Prostate gland (tissue), 2 donors: ENCODE data around the gene OTUB2. TPM values are rescaled to one million over a fixed set of nuclear protein-coding genes. Genes with fewer than 3 reads are reported as not detected.
"Not testable (repeated sequence)": the region's sequence is repeated elsewhere in the genome, so short reads cannot be mapped to it uniquely, and the experiment has no call there.

Source experiments
- DNase-seq: peaks from one replicate; pipeline ENCODE4 v3.0.0-alpha.2; 2019; ENCODE audit warnings: low spot score
- H3K27ac ChIP-seq, 2 donors: fragments of 200-600 bp; sonication (generic); 2 replicates each; pipeline ENCODE4 v1.5.1; 2017 to 2019
- H3K27me3 ChIP-seq: fragments of 200-600 bp; sonication (generic); replicated peaks from 2 replicates; pipeline ENCODE4 v1.5.1; 2019; ENCODE audit not compliant: insufficient read depth
- H3K36me3 ChIP-seq, 2 donors: fragments of 200-600 bp; sonication (generic); 1 replicate in 1 of 2; 2 replicates in 1 of 2; pipeline versions ENCODE4 v1.5.1 to v1.8.1; 2017 to 2019
- H3K4me1 ChIP-seq: fragments of 200-600 bp; sonication (generic); replicated peaks from 2 replicates; pipeline ENCODE4 v1.5.1; 2019
- H3K4me3 ChIP-seq, 2 donors: fragments of 200-600 bp; sonication (generic); 2 replicates each; pipeline ENCODE4 v1.5.1; 2017 to 2019
- H3K9me3 ChIP-seq: fragments of 200-600 bp; sonication (generic); 2 replicates; pipeline ENCODE4 v1.5.1; 2017
- CTCF ChIP-seq, 4 experiments: fragments of 200-600 bp in 2 of 4; fragments of 450-650 bp in 2 of 4; sonication (generic) in 2 of 4; IDR thresholded peaks; 1 replicate in 3 of 4; 2 replicates in 1 of 4; pipeline ENCODE4 v1.5.1; 2016 to 2019; ENCODE audit warnings: antibody characterized with exemption in 4 of 4, mild to moderate bottlenecking in 2 of 4, moderate library complexity in 2 of 4
- POLR2A ChIP-seq: fragments of 450-650 bp; IDR thresholded peaks from one replicate; pipeline ENCODE4 v1.6.1; 2016; ENCODE audit warnings: antibody characterized with exemption, mild to moderate bottlenecking
- POLR2AphosphoS5 ChIP-seq: sonication (generic); formaldehyde crosslinking; IDR thresholded peaks from one replicate; pipeline ENCODE4 v1.6.1; 2017; ENCODE audit warnings: antibody characterized with exemption
- WGBS: methylation state at CpG from one replicate; pipeline ENCODE4 v1.1.5; 2018; 5-methylcytosine and 5-hydroxymethylcytosine counted together
- intact Hi-C: fragments of 100-400 bp; cut with DNase I; formaldehyde crosslinking; loops from one replicate; pipeline ENCODE4 v1.14.2; 2022
- total RNA-seq, 2 donors: library from RNA; depleted of rRNA; stranded (reverse); fragments of >200 nt; gene quantifications; one replicate each; pipeline ENCODE4 v1.1.0, GENCODE V29; 2016

Gene OTUB2
- total RNA-seq, 2 donors from 2014 or later, result 1.5 to 3.0 TPM

- DNase-seq, result no peak
- Histone ChIP-seq H3K27ac (no peak overlapping the region), H3K36me3 (peaks cover 0 to 10% of the 10 kb centered on the region in 2 donors), H3K4me3 (no peak overlapping the region), H3K27me3 (no peaks in the 10 kb centered on the region), H3K4me1 (peaks cover 2% of the 10 kb centered on the region), H3K9me3 (no peaks in the 10 kb centered on the region)
- TF ChIP-seq POLR2AphosphoS5, result no peak
- no peak for TF ChIP-seq CTCF (IDR thresholded peaks at IDR 0.05)
- no peak for TF ChIP-seq POLR2A
- WGBS, result 75% methylated on average over 5 of the region's 5 CpGs
- intact Hi-C loops, result no loop called here
Measured at GRCh38 chr14:94059998-94060397, 33.9 kb downstream of the OTUB2 start.

DNA sequence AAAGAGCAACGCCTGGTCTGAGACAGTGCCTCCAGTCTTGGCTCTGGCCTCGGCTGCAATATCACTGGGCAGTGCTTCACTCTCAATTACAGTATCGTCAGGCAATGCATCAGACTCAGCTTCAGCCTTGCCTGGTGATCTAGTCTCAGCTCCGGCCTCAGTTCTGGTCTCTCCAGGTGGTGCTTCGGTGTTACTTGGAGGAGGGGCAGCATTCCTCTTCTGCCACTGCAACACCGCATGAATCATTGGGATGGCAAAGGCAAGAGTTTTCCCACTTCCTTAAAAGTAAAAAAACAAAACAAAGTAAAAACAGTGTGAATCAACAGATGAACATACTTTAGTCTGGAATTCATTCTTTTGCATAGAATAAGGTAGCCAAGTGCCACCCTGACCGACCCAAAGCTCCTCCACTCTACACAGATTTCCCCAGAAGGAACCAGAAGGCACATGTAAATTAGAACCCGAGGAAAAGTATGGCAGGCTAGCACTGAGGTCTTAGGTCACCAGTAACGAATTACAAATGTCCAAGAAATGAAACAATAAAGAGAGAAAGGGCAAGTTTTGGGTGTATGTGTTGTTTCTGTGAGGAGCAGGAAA lies 36.3 kb downstream of the OTUB2 start:
- 84% methylated on average over 9 of the region's 9 CpGs for WGBS
- H3K27ac ChIP-seq, result no peak overlapping the region
- intact Hi-C loops, result no loop called here
- H3K27me3 ChIP-seq, result no peaks in the 10 kb centered on the region
- H3K4me1 ChIP-seq, result peaks cover 2% of the 10 kb centered on the region
- no peak for DNase-seq
- no peak for TF ChIP-seq CTCF (IDR thresholded peaks at IDR 0.05)
- no peak overlapping the region for H3K4me3 ChIP-seq
- H3K9me3 ChIP-seq, result no peaks in the 10 kb centered on the region
- H3K36me3 ChIP-seq, result peaks cover 0 to 8% of the 10 kb centered on the region in 2 donors

DNA sequence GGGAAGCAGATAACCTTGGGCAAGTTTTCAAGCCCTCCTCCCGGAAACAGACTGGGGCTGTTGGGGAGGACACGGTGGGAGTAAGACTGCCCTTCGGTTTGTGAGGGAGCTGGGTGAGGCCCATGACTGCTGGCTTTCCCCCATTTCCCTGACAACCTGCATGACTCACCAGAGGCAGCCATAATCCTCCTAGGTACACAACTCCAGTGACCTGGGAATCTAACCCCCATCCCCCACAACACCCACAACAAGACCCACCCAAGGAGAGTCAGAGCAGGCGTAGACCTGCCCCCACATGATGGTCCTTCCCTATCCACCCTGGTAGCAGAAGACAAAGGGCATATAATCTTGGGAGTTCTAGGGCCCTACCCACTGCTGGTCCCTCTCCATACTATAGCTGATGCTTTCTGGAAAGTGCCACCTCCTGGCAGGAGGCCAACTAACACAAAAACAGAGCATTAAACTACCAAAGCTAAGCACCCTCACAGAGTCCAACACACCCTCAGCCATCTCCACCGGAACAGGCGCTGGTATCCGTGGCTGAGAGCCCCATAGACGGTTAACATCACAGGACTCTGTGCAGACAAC lies 40.0 kb downstream of the OTUB2 start:
- TF ChIP-seq CTCF (IDR thresholded peaks at IDR 0.05), result no peak
- no peak for TF ChIP-seq POLR2AphosphoS5
- no peak for TF ChIP-seq POLR2A
- intact Hi-C loops, result no loop called here
- WGBS, result 54% methylated on average over 8 of the region's 8 CpGs
- no peaks in the 10 kb centered on the region for H3K36me3 ChIP-seq
- H3K4me1 ChIP-seq, result peaks cover 2% of the 10 kb centered on the region
- DNase-seq, result no peak
- H3K9me3 ChIP-seq, result no peaks in the 10 kb centered on the region
- no peaks in the 10 kb centered on the region for H3K27me3 ChIP-seq
- no peak overlapping the region for H3K4me3 ChIP-seq
- no peak overlapping the region for H3K27ac ChIP-seq

DNA sequence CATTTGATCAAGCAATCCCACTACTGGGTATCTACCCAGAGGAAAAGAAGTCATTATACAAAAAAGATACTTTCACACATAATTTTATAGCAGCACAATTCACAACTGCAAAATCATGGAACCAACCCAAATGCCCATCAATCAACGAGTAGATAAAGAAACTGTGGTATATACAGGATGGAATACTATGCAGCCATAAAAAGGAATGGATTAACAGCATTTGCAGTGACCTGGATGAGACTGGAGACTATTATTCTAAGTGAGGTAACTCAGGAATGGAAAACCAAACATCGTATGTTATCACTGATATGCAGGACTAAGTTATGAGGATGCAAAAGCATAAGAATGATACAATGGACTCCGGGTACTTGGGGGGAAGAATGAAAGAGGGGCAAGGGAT lies 45.9 kb downstream of the OTUB2 start:
- 98% methylated on average over 3 of the region's 3 CpGs for WGBS
- H3K27me3 ChIP-seq, H3K27ac ChIP-seq, H3K9me3 ChIP-seq, DNase-seq, H3K4me1 ChIP-seq, H3K36me3 ChIP-seq, intact Hi-C loops, H3K4me3 ChIP-seq: not testable (repeated sequence)

GRCh38 chr14:94074534-94074933 lies 48.4 kb downstream of the OTUB2 start:
- Histone ChIP-seq H3K4me3 (no peak overlapping the region), H3K27me3 (no peaks in the 10 kb centered on the region), H3K36me3 (no peaks in the 10 kb centered on the region), H3K27ac (no peak overlapping the region), H3K4me1 (peaks cover 16% of the 10 kb centered on the region), H3K9me3 (no peaks in the 10 kb centered on the region)
- whole genome bisulfite sequencing, result 94% methylated on average over 3 of the region's 3 CpGs
- DNase-seq, result no peak
- intact Hi-C loops, result no loop called here
- TF ChIP-seq POLR2AphosphoS5 (no peak), CTCF (IDR thresholded peaks at IDR 0.05) (no peak), POLR2A (no peak)
